Activated CD8-positive, alpha-beta T cell treated with anti-CD3 and anti-CD28 coated beads for 36 hours (primary cell): Measurements from ENCODE around the gene DLGAP1. TPM values are rescaled to one million over a fixed set of nuclear protein-coding genes. Genes with fewer than 3 reads are reported as not detected.

Experiments
- ATAC-seq: fragments of 200-7000 bp; cut with Tn5 transposase; one replicate; pipeline ENCODE4 v1.10.0; 2021; ENCODE audit warnings: mild to moderate bottlenecking, moderate library complexity
- CTCF ChIA-PET: fragments of 350-600 bp; sonication (Branson Sonifier 250); formaldehyde crosslinking; loops from one replicate; lab custom pipeline; 2021; ENCODE audit warnings: antibody characterized with exemption; lab: Charles Lee
- POLR2A ChIA-PET: fragments of 350-600 bp; sonication (Branson Sonifier 250); formaldehyde crosslinking; loops from one replicate; lab custom pipeline; 2021; ENCODE audit warnings: antibody characterized with exemption; lab: Charles Lee
- DNase-seq: peaks from one replicate; pipeline ENCODE4 v3.0.0-alpha.2; 2020
- H3K27ac Mint-ChIP-seq: one replicate; pipeline ENCODE4 v1.8.0; 2021; ENCODE audit warnings: mild to moderate bottlenecking, mixed read lengths
- H3K27me3 Mint-ChIP-seq: one replicate; pipeline ENCODE4 v1.8.0; 2021; ENCODE audit warnings: mixed read lengths
- H3K36me3 Mint-ChIP-seq: one replicate; pipeline ENCODE4 v1.8.0; 2021; ENCODE audit warnings: low read depth, mixed read lengths
- H3K4me1 Mint-ChIP-seq: one replicate; pipeline ENCODE4 v1.8.0; 2021; ENCODE audit warnings: low read depth, mixed read lengths
- H3K4me3 Mint-ChIP-seq: one replicate; pipeline ENCODE4 v1.8.0; 2021; ENCODE audit warnings: mild to moderate bottlenecking, moderate library complexity, mixed read lengths
- H3K9me3 Mint-ChIP-seq: one replicate; pipeline ENCODE4 v1.8.0; 2021; ENCODE audit warnings: mixed read lengths
- intact Hi-C: fragments of 100-400 bp; cut with micrococcal nuclease; formaldehyde crosslinking; loops from one replicate; pipeline ENCODE4 v1.10.0; 2022
- total RNA-seq, 2 experiments: library from RNA; stranded (reverse); gene quantifications; one replicate each; pipeline ENCODE4 v1.2.3, GENCODE V29; 2021
- TF ChIP-seq, protein P1 (sequence below): fragments of 200-600 bp; IDR thresholded peaks from one replicate; pipeline ENCODE4 v1.8.0; 2022; ENCODE audit warnings: antibody characterized with exemption, mild to moderate bottlenecking

The DLGAP1 gene
- total RNA-seq, 2 experiments from 2014 or later, result not detected

DNA sequence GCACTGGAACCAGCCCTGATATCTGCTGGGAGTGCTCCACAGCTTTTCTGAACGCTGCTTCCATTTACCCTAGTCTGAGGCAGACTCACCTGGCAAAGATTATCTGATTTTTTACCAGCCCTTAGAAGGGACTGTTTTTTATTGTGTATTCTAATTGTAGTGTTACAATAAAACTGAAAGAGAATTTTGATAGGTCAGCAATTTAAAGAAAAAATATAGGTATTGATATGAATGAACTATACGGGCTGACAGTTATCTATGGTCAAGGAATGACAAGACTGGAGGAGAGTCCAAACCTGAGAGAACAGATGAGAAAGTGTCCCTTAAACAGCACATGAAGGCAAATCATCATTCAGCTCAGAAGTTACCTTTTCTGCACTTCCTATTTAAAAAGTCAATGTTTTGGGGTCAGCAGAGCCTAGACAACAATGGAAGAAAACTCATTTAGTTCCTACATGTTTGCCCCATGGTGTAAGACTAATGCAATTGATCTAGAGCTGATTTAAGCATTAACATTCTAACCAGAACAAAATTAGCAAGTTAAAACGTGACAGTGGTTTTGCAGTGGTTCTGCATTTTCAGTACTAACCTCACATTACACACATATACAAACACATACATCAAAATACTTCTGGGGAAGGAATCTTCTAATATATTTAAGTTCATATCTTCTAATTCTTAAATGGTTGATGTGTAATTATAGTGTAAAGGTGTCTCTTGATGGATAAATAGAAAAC is 504.3 kb downstream of the DLGAP1 start:
- DNase-seq (no peak), ATAC-seq (no peak)
- Mint-ChIP-seq H3K9me3 (no peaks in the 10 kb centered on the region), H3K36me3 (no peaks in the 10 kb centered on the region), H3K27me3 (peaks cover 7% of the 10 kb centered on the region), H3K27ac (no peak overlapping the region), H3K4me3 (no peak overlapping the region), H3K4me1 (no peaks in the 10 kb centered on the region)
- TF ChIP-seq, protein P1, sequence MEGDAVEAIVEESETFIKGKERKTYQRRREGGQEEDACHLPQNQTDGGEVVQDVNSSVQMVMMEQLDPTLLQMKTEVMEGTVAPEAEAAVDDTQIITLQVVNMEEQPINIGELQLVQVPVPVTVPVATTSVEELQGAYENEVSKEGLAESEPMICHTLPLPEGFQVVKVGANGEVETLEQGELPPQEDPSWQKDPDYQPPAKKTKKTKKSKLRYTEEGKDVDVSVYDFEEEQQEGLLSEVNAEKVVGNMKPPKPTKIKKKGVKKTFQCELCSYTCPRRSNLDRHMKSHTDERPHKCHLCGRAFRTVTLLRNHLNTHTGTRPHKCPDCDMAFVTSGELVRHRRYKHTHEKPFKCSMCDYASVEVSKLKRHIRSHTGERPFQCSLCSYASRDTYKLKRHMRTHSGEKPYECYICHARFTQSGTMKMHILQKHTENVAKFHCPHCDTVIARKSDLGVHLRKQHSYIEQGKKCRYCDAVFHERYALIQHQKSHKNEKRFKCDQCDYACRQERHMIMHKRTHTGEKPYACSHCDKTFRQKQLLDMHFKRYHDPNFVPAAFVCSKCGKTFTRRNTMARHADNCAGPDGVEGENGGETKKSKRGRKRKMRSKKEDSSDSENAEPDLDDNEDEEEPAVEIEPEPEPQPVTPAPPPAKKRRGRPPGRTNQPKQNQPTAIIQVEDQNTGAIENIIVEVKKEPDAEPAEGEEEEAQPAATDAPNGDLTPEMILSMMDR, result no peak
- CTCF ChIA-PET, result interaction anchor here (1.8 kb wide), 1 partner anchor 179 kb away, joined by 5 read pairs; no protein-coding TSS in a partner anchor
- intact Hi-C loops, result no loop called here
- POLR2A ChIA-PET, result no interaction called here

DNA sequence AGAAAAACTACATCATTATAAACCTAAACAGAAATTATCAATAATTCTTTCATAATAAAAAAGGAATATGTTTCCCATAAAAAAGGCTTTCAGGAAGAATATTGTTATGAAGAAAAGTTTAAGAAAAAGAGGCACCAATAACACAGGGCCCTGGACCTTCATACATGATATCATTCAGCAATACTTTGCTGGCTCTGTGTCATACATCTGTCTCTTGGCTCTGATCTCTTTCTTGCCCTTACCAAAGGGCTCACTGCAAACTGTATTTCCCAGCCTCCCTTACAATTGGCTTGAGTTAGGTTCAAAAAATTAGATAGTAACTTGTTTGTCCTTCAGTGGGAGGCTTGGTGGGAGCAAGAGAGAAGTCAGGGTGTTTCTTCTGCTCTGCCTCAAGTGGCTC is 506.1 kb downstream of the DLGAP1 start:
- TF ChIP-seq, protein P1, result no peak
- POLR2A ChIA-PET, result no interaction called here
- H3K27me3 Mint-ChIP-seq, result peaks cover 7% of the 10 kb centered on the region
- H3K4me3 Mint-ChIP-seq, result no peak overlapping the region
- H3K36me3 Mint-ChIP-seq, result no peaks in the 10 kb centered on the region
- H3K9me3 Mint-ChIP-seq, result no peaks in the 10 kb centered on the region
- ATAC-seq (no peak), DNase-seq (no peak)
- no peaks in the 10 kb centered on the region for H3K4me1 Mint-ChIP-seq
- intact Hi-C loops, result no loop called here
- no peak overlapping the region for H3K27ac Mint-ChIP-seq
- CTCF ChIA-PET, result no interaction called here

DNA sequence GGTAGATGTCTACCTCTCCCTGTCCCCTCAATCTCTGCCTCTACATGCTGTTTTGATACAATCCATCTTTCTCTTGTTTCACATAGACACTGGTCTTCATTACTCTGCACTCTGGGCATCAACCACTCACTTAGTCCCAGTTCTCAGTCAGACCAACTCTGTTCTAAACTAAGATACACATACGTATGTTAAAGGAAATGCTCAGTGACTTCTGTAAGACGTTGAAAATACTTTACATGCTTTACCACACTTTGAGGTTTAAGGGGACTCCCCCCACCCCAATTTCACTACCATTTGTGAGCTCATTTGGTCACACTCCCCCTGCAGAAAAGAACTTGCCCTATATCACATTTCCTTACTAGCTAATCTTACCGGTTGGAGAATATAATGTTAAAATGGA is 507.7 kb downstream of the DLGAP1 start:
- TF ChIP-seq, protein P1, result no peak
- CTCF ChIA-PET, result no interaction called here
- Mint-ChIP-seq H3K9me3 (no peaks in the 10 kb centered on the region), H3K27me3 (peaks cover 5% of the 10 kb centered on the region), H3K4me3 (no peak overlapping the region), H3K27ac (no peak overlapping the region), H3K36me3 (no peaks in the 10 kb centered on the region), H3K4me1 (no peaks in the 10 kb centered on the region)
- POLR2A ChIA-PET, result no interaction called here
- DNase-seq, result no peak
- intact Hi-C loops, result no loop called here
- no peak for ATAC-seq

DNA sequence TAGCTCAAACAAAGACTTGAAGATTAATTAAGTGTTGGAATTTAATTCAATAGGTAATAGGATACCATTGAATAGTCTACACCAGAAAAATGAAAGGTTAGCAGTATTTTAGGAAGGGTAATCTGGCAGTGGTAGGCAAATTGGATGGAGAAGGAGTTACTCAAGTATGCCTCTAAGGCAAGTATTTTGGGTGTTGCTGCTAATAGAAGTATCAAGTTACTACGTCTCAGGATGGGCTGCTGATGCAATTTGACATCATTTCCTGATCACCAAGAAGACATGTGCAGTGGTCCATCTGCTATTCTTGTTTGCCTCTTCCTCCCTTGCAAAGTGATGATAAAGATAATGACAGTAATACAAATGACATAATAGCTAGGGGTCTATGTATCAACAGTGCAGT is 519.8 kb downstream of the DLGAP1 start:
- CTCF ChIA-PET, result no interaction called here
- TF ChIP-seq, protein P1, result no peak
- Mint-ChIP-seq H3K27me3 (no peaks in the 10 kb centered on the region), H3K9me3 (no peaks in the 10 kb centered on the region), H3K4me1 (no peaks in the 10 kb centered on the region), H3K36me3 (no peaks in the 10 kb centered on the region), H3K4me3 (no peak overlapping the region), H3K27ac (no peak overlapping the region)
- DNase-seq (no peak), ATAC-seq (no peak)
- POLR2A ChIA-PET, result interaction anchor here (0.6 kb wide), 1 partner anchor 248 kb away, joined by 3 read pairs; no protein-coding TSS in a partner anchor
- intact Hi-C loops, result no loop called here

DNA sequence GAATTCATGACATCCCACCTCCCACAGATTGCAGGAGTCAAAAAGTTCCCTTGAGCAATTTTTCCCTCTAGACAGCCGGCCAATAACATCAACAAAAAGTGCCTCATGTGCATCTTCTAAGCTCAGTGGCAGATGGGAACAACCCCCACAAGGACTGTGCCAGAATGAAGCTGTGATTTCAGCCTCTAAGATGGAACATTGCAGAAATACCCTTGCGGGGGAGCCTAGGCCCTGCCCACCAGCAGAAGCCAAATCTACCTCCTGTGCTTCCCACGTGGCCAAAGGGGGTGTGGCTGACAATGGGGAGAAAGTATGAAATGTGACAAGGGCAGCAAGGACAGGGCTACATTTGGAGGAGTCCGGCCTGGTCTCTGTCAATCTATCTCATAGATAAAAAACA is 522.8 kb downstream of the DLGAP1 start:
- H3K4me1 Mint-ChIP-seq, result no peaks in the 10 kb centered on the region
- POLR2A ChIA-PET, result no interaction called here
- ATAC-seq (no peak), DNase-seq (no peak)
- H3K9me3 Mint-ChIP-seq, result no peaks in the 10 kb centered on the region
- no peaks in the 10 kb centered on the region for H3K36me3 Mint-ChIP-seq
- TF ChIP-seq, protein P1, result no peak
- CTCF ChIA-PET, result interaction anchor here (1.1 kb wide), 1 partner anchor 63 kb away, joined by 3 read pairs; no protein-coding TSS in a partner anchor
- H3K4me3 Mint-ChIP-seq, result no peak overlapping the region
- no peaks in the 10 kb centered on the region for H3K27me3 Mint-ChIP-seq
- intact Hi-C loops, result no loop called here
- no peak overlapping the region for H3K27ac Mint-ChIP-seq
